ENCODE measurements around the gene OR2F1.

The OR2F1 gene

GRCh38 chr7:143954135-143954534 lies 509 bp upstream of the OR2F1 start:
- DNase-seq (ENCODE audit: low spot score), result no peak

- no peak for DNase-seq (ENCODE audit: low spot score)
Observed at GRCh38 chr7:143958781-143959180, 4.1 kb downstream of the OR2F1 start.

- DNase-seq (ENCODE audit: low spot score), result peak; percentile 11
Observed at GRCh38 chr7:143960813-143961610, 6.4 kb downstream of the OR2F1 start.

- DNase-seq (ENCODE audit: low spot score), result no peak
Observed at GRCh38 chr7:143965280-143965679, 10.6 kb downstream of the OR2F1 start.

GRCh38 chr7:143967398-143967797 lies 12.8 kb downstream of the OR2F1 start:
- DNase-seq (ENCODE audit: low spot score), result no peak

GRCh38 chr7:143973870-143974416 lies 19.3 kb downstream of the OR2F1 start:
- DNase-seq (ENCODE audit: low spot score), result no peak

- DNase-seq (ENCODE audit: low spot score), result no peak
Observed at GRCh38 chr7:143974459-143974858, 19.8 kb downstream of the OR2F1 start.

- DNase-seq (ENCODE audit: low spot score), result peak; percentile 47
Observed at GRCh38 chr7:143975617-143976016, 21.0 kb downstream of the OR2F1 start.

GRCh38 chr7:143978585-143978984 lies 23.9 kb downstream of the OR2F1 start:
- no peak for DNase-seq (ENCODE audit: low spot score)

- peak; percentile 75 for DNase-seq (ENCODE audit: low spot score)
Observed at GRCh38 chr7:143979359-143979758, 24.7 kb downstream of the OR2F1 start.

GRCh38 chr7:143979998-143980397 lies 25.4 kb downstream of the OR2F1 start:
- no peak for DNase-seq (ENCODE audit: low spot score)

GRCh38 chr7:143980746-143981510 lies 26.3 kb downstream of the OR2F1 start:
- no peak for DNase-seq (ENCODE audit: low spot score)

GRCh38 chr7:143983960-143984359 lies 29.3 kb downstream of the OR2F1 start:
- DNase-seq (ENCODE audit: low spot score), result no peak

GRCh38 chr7:143987513-143987912 lies 32.9 kb downstream of the OR2F1 start:
- DNase-seq (ENCODE audit: low spot score), result no peak

GRCh38 chr7:143988976-143989745 lies 34.5 kb downstream of the OR2F1 start:
- DNase-seq (ENCODE audit: low spot score), result no peak

GRCh38 chr7:143992670-143993069 lies 38.0 kb downstream of the OR2F1 start:
- DNase-seq (ENCODE audit: low spot score), result no peak

- no peak for DNase-seq (ENCODE audit: low spot score)
Observed at GRCh38 chr7:143993924-143994323, 39.3 kb downstream of the OR2F1 start.

- DNase-seq (ENCODE audit: low spot score), result no peak
Observed at GRCh38 chr7:144000020-144000419, 45.4 kb downstream of the OR2F1 start, which contains the start of gene OR6B1. Gene OR6B1, plus strand, starts transcription at chr7:144000320. Its CDS starts 3,677 bp downstream, at chr7:144003997.

- no peak for DNase-seq (ENCODE audit: low spot score)
Observed at GRCh38 chr7:144001543-144001942, 46.9 kb downstream of the OR2F1 start.

GRCh38 chr7:144004703-144005102 lies 50.1 kb downstream of the OR2F1 start:
- no peak for DNase-seq (ENCODE audit: low spot score)

- DNase-seq (ENCODE audit: low spot score), result no peak
Observed at GRCh38 chr7:144006029-144006691, 51.5 kb downstream of the OR2F1 start.

- no peak for DNase-seq (ENCODE audit: low spot score)
Observed at GRCh38 chr7:144006692-144007042, 52.0 kb downstream of the OR2F1 start.
